GM23248 (cell line): ENCODE data around the gene GARIN3. TPM values are rescaled to one million over a fixed set of nuclear protein-coding genes. Genes with fewer than 3 reads are reported as not detected.

Source experiments
- DNase-seq: peaks from one replicate; pipeline ENCODE4 v3.0.0-alpha.2; 2015
- H2AFZ ChIP-seq: fragments of 200-600 bp; sonication (generic); 2 replicates; pipeline ENCODE4 v1.6.1; 2016; ENCODE audit warnings: antibody characterized with exemption
- H3F3A ChIP-seq: fragments of 200-600 bp; sonication (generic); 2 replicates; pipeline ENCODE4 v1.6.1; 2016; ENCODE audit warnings: mild to moderate bottlenecking, antibody characterized with exemption, mixed run types; ENCODE audit not compliant: insufficient read depth
- H3K27ac ChIP-seq: fragments of 200-600 bp; sonication (generic); 2 replicates; pipeline ENCODE4 v1.5.1; 2016; ENCODE audit warnings: mild to moderate bottlenecking
- H3K27me3 ChIP-seq: fragments of 200-600 bp; sonication (generic); replicated peaks from 2 replicates; pipeline ENCODE4 v1.6.1; 2016; ENCODE audit warnings: mild to moderate bottlenecking; ENCODE audit not compliant: insufficient read depth
- H3K36me3 ChIP-seq: fragments of 200-600 bp; sonication (generic); 2 replicates; pipeline ENCODE4 v1.6.1; 2016; ENCODE audit warnings: low read depth, mild to moderate bottlenecking
- H3K4me1 ChIP-seq: fragments of 200-600 bp; sonication (generic); 2 replicates; pipeline ENCODE4 v1.6.1; 2016; ENCODE audit warnings: mild to moderate bottlenecking; ENCODE audit not compliant: insufficient read depth
- H3K4me2 ChIP-seq: fragments of 200-600 bp; sonication (generic); one replicate; pipeline ENCODE4 v1.6.1; 2016; ENCODE audit warnings: mild to moderate bottlenecking; ENCODE audit not compliant: unreplicated experiment
- H3K4me3 ChIP-seq: fragments of 200-600 bp; sonication (generic); 2 replicates; pipeline ENCODE4 v1.5.1; 2016; ENCODE audit warnings: mild to moderate bottlenecking
- H3K79me2 ChIP-seq: fragments of 200-600 bp; sonication (generic); 2 replicates; pipeline ENCODE4 v1.6.1; 2016; ENCODE audit warnings: mild to moderate bottlenecking; ENCODE audit not compliant: insufficient read depth
- H3K9ac ChIP-seq: fragments of 200-600 bp; sonication (generic); 2 replicates; pipeline ENCODE4 v1.6.1; 2016; ENCODE audit warnings: mild to moderate bottlenecking
- H3K9me2 ChIP-seq: fragments of 200-600 bp; sonication (generic); 2 replicates; pipeline ENCODE4 v1.6.1; 2016; ENCODE audit warnings: mixed run types, mild to moderate bottlenecking, moderate library complexity; ENCODE audit not compliant: insufficient read depth
- H3K9me3 ChIP-seq: fragments of 200-600 bp; sonication (generic); one replicate; pipeline ENCODE4 v1.6.1; 2017; ENCODE audit warnings: low read depth
- H4K20me1 ChIP-seq: fragments of 200-600 bp; sonication (generic); 2 replicates; pipeline ENCODE4 v1.6.0; 2016; ENCODE audit not compliant: insufficient read depth
- EZH2 ChIP-seq: fragments of 200-600 bp; sonication (generic); IDR thresholded peaks from 2 replicates; pipeline ENCODE4 v1.6.1; 2018; ENCODE audit warnings: antibody characterized with exemption, mild to moderate bottlenecking; ENCODE audit not compliant: insufficient read depth, poor library complexity, severe bottlenecking
- EZH2phosphoT487 ChIP-seq: fragments of 200-600 bp; sonication (generic); IDR thresholded peaks from 2 replicates; pipeline ENCODE4 v1.6.1; 2018; ENCODE audit warnings: antibody characterized with exemption, moderate library complexity, mild to moderate bottlenecking, low read depth; ENCODE audit not compliant: insufficient read depth
- WGBS, 2 experiments: methylation state at CpG; one replicate each; pipeline ENCODE4 v1.1.6; 2015 to 2017; ENCODE audit warnings: low lambda C conversion rate in 2 of 2, low coverage in 1 of 2; ENCODE audit errors: missing lambda C conversion rate in 2 of 2; 5-methylcytosine and 5-hydroxymethylcytosine counted together
- in situ Hi-C: fragments of 300-500 bp; cut with MboI; formaldehyde crosslinking; loops from 2 replicates; pipeline ENCODE4 v1.15.0; 2020
- polyA plus RNA-seq: library from polyadenylated mRNA; unstranded; fragments of >200 nt; fragmentation: Nextera tagmentation; extraction: Ambion mirVana; gene quantifications from 2 replicates; pipeline ENCODE4 v1.2.1, GENCODE V29; 2016
- total RNA-seq: library from RNA; depleted of rRNA; stranded (reverse); fragments of >200 nt; shearing (Covaris generic); gene quantifications from 2 replicates; pipeline ENCODE4 v1.2.3, GENCODE V29; 2014

GARIN3 gene
- total and polyA plus RNA-seq, 2 experiments from 2014 or later: not detected

DNA sequence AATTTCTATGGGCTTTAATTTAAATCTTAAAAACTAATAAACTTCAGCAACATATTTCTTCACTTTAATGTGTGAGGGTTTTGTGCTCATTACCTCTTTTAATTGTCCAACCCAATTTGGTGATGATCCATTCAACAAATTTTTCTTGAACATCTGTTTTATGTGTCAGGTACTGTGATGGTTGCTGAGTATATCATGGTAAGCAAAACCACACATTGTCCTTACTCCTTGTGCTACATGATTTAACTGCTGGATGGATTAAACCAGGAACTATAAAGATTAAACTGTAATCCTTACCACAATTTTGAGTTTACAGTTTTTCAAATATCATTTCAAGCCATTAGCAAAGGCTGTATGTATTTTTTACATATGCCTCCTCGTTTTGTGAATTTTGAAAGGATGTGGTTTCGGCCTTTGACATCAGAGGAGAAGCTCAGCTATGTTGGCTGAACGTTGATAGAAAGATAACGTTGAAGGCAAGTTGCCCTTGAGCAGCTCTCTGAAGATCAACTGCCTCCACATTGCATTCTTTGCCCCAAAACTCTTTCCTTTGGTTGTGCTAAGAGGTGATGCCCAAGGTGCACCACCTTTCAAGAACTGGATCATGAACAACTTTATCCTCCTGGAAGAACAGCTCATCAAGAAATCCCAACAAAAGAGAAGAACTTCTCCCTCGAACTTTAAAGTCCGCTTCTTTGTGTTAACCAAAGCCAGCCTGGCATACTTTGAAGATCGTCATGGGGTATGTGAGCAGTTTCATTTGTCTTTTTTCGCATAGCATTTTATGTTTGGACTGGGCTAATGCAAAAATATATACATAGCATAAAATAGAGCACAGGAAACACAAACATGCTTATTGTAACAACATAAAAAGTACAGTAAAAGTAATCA lies 14.6 kb upstream of the GARIN3 start, which contains the start of gene ITK:
TSS of gene ITK (plus strand) at position 467 of the 891 bp plus-strand sequence. CDS start at position 605, 138 bp downstream.
- Histone ChIP-seq H3K9me3 (no peaks in the 10 kb centered on the region), H2AFZ (no peak within 1 kb of the TSS), H3K79me2 (no peaks in the 10 kb centered on the region), H4K20me1 (no peaks in the 10 kb centered on the region), H3K9me2 (no peaks in the 10 kb centered on the region), H3K4me3 (no peak within 1 kb of the TSS), H3K36me3 (no peaks in the 10 kb centered on the region), H3K9ac (no peak within 1 kb of the TSS), H3K4me1 (no peaks in the 10 kb centered on the region), H3K27me3 (peaks cover 49% of the 10 kb centered on the region), H3K4me2 (no peak within 1 kb of the TSS), H3K27ac (no peak within 1 kb of the TSS), H3F3A (no peaks in the 10 kb centered on the region)
- 22 to 28% methylated on average over 8 of the region's 8 CpGs for WGBS, 2 experiments
- TF ChIP-seq EZH2: no peak
- no peak for TF ChIP-seq EZH2phosphoT487
- in situ Hi-C loops: no loop called here
- no peak for DNase-seq

DNA sequence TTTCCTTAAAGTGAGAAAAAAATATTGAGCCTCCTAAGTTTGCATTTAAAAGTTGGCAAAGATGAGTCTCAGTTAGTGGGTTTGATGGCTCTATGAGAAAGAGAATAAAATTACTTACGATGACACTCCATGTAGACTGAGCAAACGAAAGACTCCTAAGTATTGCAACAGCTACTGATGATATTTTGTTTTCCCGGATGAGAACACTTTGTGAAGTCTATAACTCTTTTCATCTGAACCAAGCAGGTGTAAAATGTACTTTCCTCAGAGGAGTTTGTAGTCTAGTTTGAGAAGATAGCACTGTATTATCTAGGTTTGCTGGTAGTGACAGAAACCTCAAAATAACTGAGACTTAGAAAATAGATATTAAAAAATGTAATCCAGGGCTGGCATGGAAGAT lies 12.9 kb upstream of the GARIN3 start:
- Histone ChIP-seq H3K4me2 (no peak overlapping the region), H3K27me3 (peaks cover 42% of the 10 kb centered on the region), H3K4me1 (no peaks in the 10 kb centered on the region), H3K9me2 (no peaks in the 10 kb centered on the region), H3K79me2 (no peaks in the 10 kb centered on the region), H3K9ac (no peak overlapping the region), H3K9me3 (no peaks in the 10 kb centered on the region), H3F3A (no peaks in the 10 kb centered on the region), H3K4me3 (no peak overlapping the region), H2AFZ (no peak overlapping the region), H3K36me3 (no peaks in the 10 kb centered on the region), H4K20me1 (no peaks in the 10 kb centered on the region), H3K27ac (no peak overlapping the region)
- in situ Hi-C loops: no loop called here
- TF ChIP-seq EZH2phosphoT487 (no peak), EZH2 (no peak)
- 27 to 34% methylated on average over 3 of the region's 3 CpGs for WGBS, 2 experiments
- DNase-seq: no peak

DNA sequence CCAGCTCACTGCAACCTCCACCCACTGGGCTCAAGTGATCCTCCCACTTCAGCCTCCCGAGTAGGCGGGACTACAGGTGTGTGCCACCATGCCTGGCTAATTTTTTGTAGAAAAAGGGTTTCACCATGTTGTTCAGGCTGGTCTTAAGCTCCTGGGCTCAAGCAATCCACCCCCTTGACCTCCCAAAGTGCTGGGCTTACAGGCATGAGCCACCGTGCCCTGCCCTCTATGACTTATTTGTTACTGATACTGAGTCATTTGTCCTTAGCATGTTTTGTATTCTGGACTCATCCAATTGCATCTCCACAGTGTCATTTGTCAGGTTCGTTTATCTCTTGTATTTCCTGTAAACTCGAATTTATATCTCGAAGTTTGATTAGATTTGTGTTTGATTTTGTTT lies 11.9 kb upstream of the GARIN3 start:
- no peak for DNase-seq
- TF ChIP-seq EZH2: no peak
- TF ChIP-seq EZH2phosphoT487: no peak
- H3K9me2 ChIP-seq: no peaks in the 10 kb centered on the region
- H3K9ac ChIP-seq: no peak overlapping the region
- no peaks in the 10 kb centered on the region for H3K79me2 ChIP-seq
- no peak overlapping the region for H3K4me3 ChIP-seq
- no peak overlapping the region for H2AFZ ChIP-seq
- H3K9me3 ChIP-seq: no peaks in the 10 kb centered on the region
- H3K36me3 ChIP-seq: no peaks in the 10 kb centered on the region
- H3K27me3 ChIP-seq: peaks cover 42% of the 10 kb centered on the region
- in situ Hi-C loops: no loop called here
- no peak overlapping the region for H3K27ac ChIP-seq
- no peak overlapping the region for H3K4me2 ChIP-seq
- no peaks in the 10 kb centered on the region for H4K20me1 ChIP-seq
- WGBS, 2 experiments: 27 to 31% methylated on average over 6 of the region's 6 CpGs
- H3F3A ChIP-seq: no peaks in the 10 kb centered on the region
- no peaks in the 10 kb centered on the region for H3K4me1 ChIP-seq

DNA sequence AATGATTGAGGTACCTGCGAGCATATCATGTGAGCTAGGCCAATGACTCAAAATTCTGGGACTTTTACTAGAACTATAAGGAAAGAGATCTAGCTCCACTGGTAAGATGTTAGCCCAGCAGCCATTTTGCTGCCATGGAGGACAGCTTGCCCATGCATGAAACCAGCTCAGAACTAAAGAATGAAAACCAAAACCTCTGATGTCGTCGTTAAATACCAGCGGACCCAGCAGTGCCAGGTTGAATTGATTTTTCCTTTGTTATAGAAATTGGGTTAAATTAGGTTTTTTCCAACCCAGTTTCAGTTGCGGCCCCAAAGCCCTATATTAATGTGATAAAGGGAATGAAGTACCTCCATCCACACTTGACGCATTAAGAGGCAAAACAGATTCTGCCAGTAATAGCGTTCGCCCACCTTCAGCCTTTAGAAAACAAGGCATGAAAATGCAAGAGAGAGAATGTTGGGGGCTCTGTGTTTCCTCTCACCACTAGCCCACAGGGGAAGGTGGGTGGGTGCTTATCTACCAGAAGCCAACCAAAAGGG lies 9.1 kb upstream of the GARIN3 start:
- Histone ChIP-seq H3K27me3 (peaks cover 20% of the 10 kb centered on the region; the same call in 1 of the 2 replicates), H2AFZ (no peak overlapping the region), H3K79me2 (no peaks in the 10 kb centered on the region), H3K4me3 (no peak overlapping the region), H3K4me2 (no peak overlapping the region), H3K9me2 (no peaks in the 10 kb centered on the region), H3K36me3 (no peaks in the 10 kb centered on the region), H3K27ac (no peak overlapping the region), H3K9me3 (no peaks in the 10 kb centered on the region), H3K4me1 (no peaks in the 10 kb centered on the region), H3F3A (no peaks in the 10 kb centered on the region), H3K9ac (no peak overlapping the region), H4K20me1 (no peaks in the 10 kb centered on the region)
- 66% methylated on average over 8 of the region's 8 CpGs for WGBS, 2 experiments
- TF ChIP-seq EZH2 (no peak), EZH2phosphoT487 (no peak)
- DNase-seq: no peak
- in situ Hi-C loops: no loop called here
